H1 (cell line): ENCODE results near the gene NME7. TPM values are rescaled to one million over a fixed set of nuclear protein-coding genes. Genes with fewer than 3 reads are reported as not detected.

Source experiments
- CTCF ChIA-PET: fragments of 300-600 bp; sonication (Branson Sonifier 250); formaldehyde crosslinking; loops from one replicate; lab custom pipeline; 2021; ENCODE audit not compliant: partially characterized antibody; lab: Charles Lee
- POLR2A ChIA-PET: fragments of 300-600 bp; sonication (Branson Sonifier 250); formaldehyde crosslinking; loops from one replicate; lab custom pipeline; 2021; ENCODE audit warnings: inconsistent platforms; ENCODE audit not compliant: partially characterized antibody; lab: Charles Lee
- DNase-seq, 2 experiments: peaks; one replicate each; pipeline versions ENCODE4 v3.0.0 to v3.0.0-alpha.2; 2010 to 2022; ENCODE audit warnings: low spot score in 2 of 2, low read depth in 1 of 2, mixed read lengths in 1 of 2
- FAIRE-seq: peaks from 2 replicates; lab custom pipeline; 2011; peaks lifted over from hg19 to GRCh38; lab: Jason Lieb, UNC
- H2AFZ ChIP-seq: 2 replicates; pipeline ENCODE4 v1.8.1; 2012; ENCODE audit warnings: low read length, inconsistent platforms
- H2AK5ac ChIP-seq: 2 replicates; pipeline ENCODE4 v1.6.1; 2013; ENCODE audit warnings: low read depth, low read length
- H2BK120ac ChIP-seq: replicated peaks from 2 replicates; pipeline ENCODE3; 2013; ENCODE audit warnings: low read depth, low read length, inconsistent platforms
- H2BK12ac ChIP-seq: 2 replicates; pipeline ENCODE4 v1.6.1; 2013; ENCODE audit warnings: low read depth, low read length
- H2BK15ac ChIP-seq: 2 replicates; pipeline ENCODE4 v1.6.1; 2013; ENCODE audit warnings: low read length
- H2BK20ac ChIP-seq: 2 replicates; pipeline ENCODE4 v1.6.1; 2013; ENCODE audit warnings: low read length
- H2BK5ac ChIP-seq: 2 replicates; pipeline ENCODE4 v1.6.1; 2013; ENCODE audit warnings: low read depth, low read length
- H3K14ac ChIP-seq: 2 replicates; pipeline ENCODE4 v1.6.1; 2013; ENCODE audit warnings: inconsistent platforms; ENCODE audit not compliant: insufficient read length
- H3K18ac ChIP-seq: 2 replicates; pipeline ENCODE4 v1.6.1; 2013; ENCODE audit warnings: low read length; ENCODE audit errors: extremely low read depth
- H3K23ac ChIP-seq: 2 replicates; pipeline ENCODE4 v1.6.1; 2013; ENCODE audit warnings: inconsistent platforms; ENCODE audit not compliant: insufficient read length
- H3K23me2 ChIP-seq: 2 replicates; pipeline ENCODE4 v1.6.1; 2013; ENCODE audit warnings: low read depth, low read length
- H3K27ac ChIP-seq: 2 replicates; pipeline ENCODE4 v1.6.1; 2011; ENCODE audit warnings: low read depth, low read length, inconsistent platforms
- H3K27me3 ChIP-seq, 4 experiments: replicated peaks in 1 of 4; 1 replicate in 1 of 4; 2 replicates in 3 of 4; pipeline versions ENCODE4 v1.6.1 to v1.8.1; 2011 to 2013; ENCODE audit warnings: low read length in 3 of 4, mild to moderate bottlenecking in 3 of 4, inconsistent platforms in 2 of 4, mixed read lengths in 2 of 4, moderate library complexity in 1 of 4; ENCODE audit not compliant: control insufficient read depth in 3 of 4, insufficient read depth in 3 of 4; ENCODE audit errors: extremely low read depth in 1 of 4
- H3K36me3 ChIP-seq, 4 experiments: 2 replicates each; pipeline versions ENCODE4 v1.6.1 to v1.8.1; 2011 to 2013; ENCODE audit warnings: mild to moderate bottlenecking in 4 of 4, low read length in 3 of 4, moderate library complexity in 2 of 4, control low read depth in 1 of 4, inconsistent platforms in 1 of 4; ENCODE audit not compliant: insufficient read depth in 4 of 4, control insufficient read depth in 2 of 4
- H3K4ac ChIP-seq: replicated peaks from 2 replicates; pipeline ENCODE3; 2013; ENCODE audit warnings: low read length, low read depth, mixed read lengths, inconsistent platforms; ENCODE audit not compliant: insufficient read length
- H3K4me1 ChIP-seq, 4 experiments: replicated peaks in 1 of 4; 1 replicate in 1 of 4; 2 replicates in 3 of 4; pipeline versions ENCODE4 v1.6.1 to v1.8.1; 2011 to 2013; ENCODE audit warnings: low read length in 3 of 4, inconsistent platforms in 2 of 4, mixed read lengths in 1 of 4; ENCODE audit not compliant: insufficient read depth in 4 of 4, control insufficient read depth in 3 of 4
- H3K4me2 ChIP-seq, 2 experiments: 2 replicates each; pipeline versions ENCODE4 v1.6.1 to v1.8.1; 2011 to 2013; ENCODE audit warnings: low read depth in 2 of 2, low read length in 2 of 2, control low read depth in 1 of 2, inconsistent platforms in 1 of 2, mild to moderate bottlenecking in 1 of 2; ENCODE audit not compliant: insufficient read depth in 1 of 2
- H3K4me3 ChIP-seq, 4 experiments: fragments of 200-600, 300-600 bp in 1 of 4; sonication (generic), shearing (Covaris generic), sonication (Bioruptor Twin) in 1 of 4; 2 replicates each; pipeline versions ENCODE4 v1.5.1 to v1.8.1; 2011 to 2016; ENCODE audit warnings: low read length in 4 of 4, low read depth in 3 of 4, control low read depth in 2 of 4, inconsistent platforms in 2 of 4, mild to moderate bottlenecking in 2 of 4, mixed read lengths in 1 of 4, moderate library complexity in 1 of 4; ENCODE audit not compliant: insufficient read depth in 2 of 4; ENCODE audit errors: extremely low read depth in 1 of 4
- H3K56ac ChIP-seq: replicated peaks from 2 replicates; pipeline ENCODE3; 2013; ENCODE audit warnings: low read depth, mild to moderate bottlenecking, mixed read lengths, low read length, inconsistent platforms; ENCODE audit not compliant: insufficient read length
- H3K79me1 ChIP-seq: 2 replicates; pipeline ENCODE4 v1.6.1; 2013; ENCODE audit warnings: low read depth, low read length, control low read depth
- H3K79me2 ChIP-seq, 2 experiments: 2 replicates each; pipeline versions ENCODE4 v1.6.1 to v1.8.1; 2012 to 2013; ENCODE audit warnings: low read length in 2 of 2, mild to moderate bottlenecking in 2 of 2, inconsistent platforms in 1 of 2; ENCODE audit not compliant: insufficient read depth in 2 of 2, control insufficient read depth in 1 of 2
- H3K9ac ChIP-seq, 4 experiments: replicated peaks in 1 of 4; 1 replicate in 1 of 4; 2 replicates in 3 of 4; pipeline versions ENCODE4 v1.6.1 to v1.8.1; 2011 to 2013; ENCODE audit warnings: low read depth in 3 of 4, low read length in 3 of 4, control low read depth in 2 of 4, mild to moderate bottlenecking in 2 of 4, moderate library complexity in 2 of 4, inconsistent platforms in 1 of 4; ENCODE audit errors: extremely low read depth in 1 of 4
- H3K9me3 ChIP-seq, 2 experiments: 2 replicates each; pipeline versions ENCODE4 v1.6.1 to v1.8.1; 2012 to 2013; ENCODE audit warnings: mild to moderate bottlenecking in 2 of 2, moderate library complexity in 2 of 2, control low read depth in 1 of 2, inconsistent platforms in 1 of 2, low read depth in 1 of 2, low read length in 1 of 2, mixed read lengths in 1 of 2; ENCODE audit not compliant: insufficient read depth in 2 of 2
- H4K20me1 ChIP-seq, 2 experiments: replicated peaks in 1 of 2; 2 replicates each; pipeline versions ENCODE3 to v1.8.1; 2011 to 2013; ENCODE audit warnings: inconsistent platforms in 2 of 2, low read length in 2 of 2, mild to moderate bottlenecking in 1 of 2; ENCODE audit not compliant: insufficient read depth in 2 of 2, control insufficient read depth in 1 of 2
- H4K5ac ChIP-seq: 2 replicates; pipeline ENCODE4 v1.6.1; 2013; ENCODE audit warnings: low read length, low read depth, mixed read lengths, inconsistent platforms; ENCODE audit not compliant: insufficient read length
- H4K8ac ChIP-seq: 2 replicates; pipeline ENCODE4 v1.8.0; 2013; ENCODE audit warnings: mild to moderate bottlenecking, moderate library complexity, low read length, inconsistent platforms; ENCODE audit not compliant: insufficient read depth; ENCODE audit errors: extremely low read depth
- H4K91ac ChIP-seq: replicated peaks from 2 replicates; pipeline ENCODE3; 2013; ENCODE audit warnings: low read length, mixed read lengths, inconsistent platforms; ENCODE audit not compliant: insufficient read length
- CEBPB ChIP-seq: IDR thresholded peaks from 2 replicates; pipeline ENCODE4 v1.6.1; 2012; ENCODE audit warnings: low read depth, low read length
- KDM4A ChIP-seq: IDR thresholded peaks from one replicate; pipeline ENCODE4 v1.7.1; 2012; ENCODE audit warnings: low read depth, mild to moderate bottlenecking, moderate library complexity, low read length, inconsistent platforms; ENCODE audit not compliant: severe bottlenecking
- POLR2AphosphoS5 ChIP-seq: IDR thresholded peaks from 2 replicates; pipeline ENCODE4 v1.6.1; 2011; ENCODE audit warnings: low read depth, low read length
- RAD21 ChIP-seq, 2 experiments: IDR thresholded peaks in 1 of 2; conservative IDR thresholded peaks in 1 of 2; 2 replicates each; pipeline ENCODE4 v1.6.1; 2011; ENCODE audit warnings: low read depth in 2 of 2, low read length in 2 of 2, improper control_type of control experiment in 1 of 2, inconsistent platforms in 1 of 2, mild to moderate bottlenecking in 1 of 2, moderate library complexity in 1 of 2
- SAP30 ChIP-seq: fragments of 300-600 bp; sonication (generic); IDR thresholded peaks from 2 replicates; pipeline ENCODE4 v1.7.1; 2012; ENCODE audit warnings: low read length, moderate library complexity, mild to moderate bottlenecking, inconsistent platforms; ENCODE audit not compliant: insufficient read depth, insufficient replicate concordance
- SIX5 ChIP-seq: IDR thresholded peaks from 2 replicates; pipeline ENCODE4 v1.6.1; 2011; ENCODE audit warnings: mild to moderate bottlenecking, low read depth, low read length
- SUZ12 ChIP-seq: fragments of 200-600 bp; sonication (generic); IDR thresholded peaks from 2 replicates; pipeline ENCODE4 v1.6.1; 2012; ENCODE audit warnings: mild to moderate bottlenecking, inconsistent platforms, low read length, moderate library complexity, mixed read lengths
- TBP ChIP-seq: IDR thresholded peaks from 2 replicates; pipeline ENCODE4 v1.6.1; 2011; ENCODE audit warnings: low read depth, low read length, improper control_type of control experiment
- YY1 ChIP-seq: IDR thresholded peaks from 2 replicates; pipeline ENCODE4 v1.6.1; 2011; ENCODE audit warnings: low read depth, mild to moderate bottlenecking, low read length
- WGBS, 2 experiments: shearing (Covaris generic) in 1 of 2; methylation state at CpG; one replicate each; pipeline versions ENCODE4 v1.1.6 to v1.1.7; 2013 to 2015; ENCODE audit warnings: low lambda C conversion rate in 2 of 2, mixed read lengths in 2 of 2, inconsistent platforms in 1 of 2, low coverage in 1 of 2, missing lambda C conversion rate in 1 of 2; ENCODE audit not compliant: insufficient replicate concordance in 2 of 2, insufficient coverage in 1 of 2, insufficient read length in 1 of 2; ENCODE audit errors: extremely low coverage in 1 of 2, missing lambda C conversion rate in 1 of 2; 5-methylcytosine and 5-hydroxymethylcytosine counted together
- polyA plus RNA-seq, 7 experiments: library from polyadenylated mRNA; depleted of rRNA in 3 of 7; stranded (reverse) in 5 of 7; unstranded in 2 of 7; fragments of >200 nt in 5 of 7; fragments of 200-250 nt in 2 of 7; gene quantifications; 1 replicate in 5 of 7; 2 replicates in 1 of 7; 4 replicates in 1 of 7; pipeline versions ENCODE4 v1.2.1 to v1.2.3, GENCODE V29; 2011 to 2013; ENCODE audit warnings: missing spikeins in 2 of 7, mixed read lengths in 2 of 7
- total RNA-seq: library from RNA; stranded (reverse); fragmentation: NEBNext Ultra II Directional; extraction: Animal tissue kit (Norgen Biotek cat#: 25700); gene quantifications from 2 replicates; pipeline ENCODE4 v1.2.1, GENCODE V29; 2021
- TF ChIP-seq, protein P1 (sequence below): IDR thresholded peaks from 2 replicates; pipeline ENCODE4 v1.6.1; 2011; ENCODE audit warnings: low read length, improper control_type of control experiment

Gene NME7
- total and polyA plus RNA-seq, 2 of the 8 experiments (the other 6 are each of a cell fraction or from before 2014, with no cell fraction given) = 11.6 to 28.5 TPM

DNA sequence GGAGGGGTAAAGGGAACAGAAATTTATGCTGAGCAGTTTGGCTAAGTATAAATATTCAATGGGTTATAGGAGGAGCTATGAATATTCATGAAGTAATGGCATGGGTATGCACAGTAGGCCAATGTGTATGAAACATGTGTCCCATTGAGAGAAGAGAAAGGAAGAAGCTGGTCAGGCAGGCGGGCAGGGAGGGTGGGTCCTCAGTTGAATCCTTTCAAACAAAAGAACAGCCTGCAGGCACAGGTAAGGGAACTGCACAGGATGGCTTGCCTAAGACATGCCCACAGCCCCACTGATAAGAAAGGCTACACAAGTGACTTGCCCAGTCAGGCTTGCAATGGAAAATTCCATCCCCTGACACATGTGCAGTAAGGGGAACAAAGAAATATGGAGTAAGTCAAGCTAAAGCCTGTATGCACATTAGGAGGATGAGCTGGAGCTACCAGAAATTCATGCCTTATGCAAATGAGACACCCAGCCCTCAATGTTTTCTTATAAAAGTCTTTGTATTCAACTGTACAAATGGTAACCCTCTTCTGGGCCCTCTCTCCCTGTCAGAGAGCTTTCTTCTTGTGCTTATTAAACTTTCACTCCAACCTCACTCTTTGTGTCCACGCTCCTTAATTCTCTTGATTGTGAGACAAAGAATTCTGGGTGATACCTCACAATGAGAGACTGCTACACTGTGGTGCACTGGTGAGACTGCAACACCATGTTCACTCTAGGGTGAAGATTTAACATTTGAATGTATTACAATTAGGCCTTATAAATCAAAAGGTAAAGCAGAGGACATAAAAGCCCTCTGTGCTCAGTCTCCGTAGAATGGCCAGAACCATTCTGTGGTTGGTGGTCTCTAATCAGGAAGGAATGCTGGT lies 164.6 kb downstream of the NME7 start:
- CTCF ChIA-PET = interaction anchor here (1.1 kb wide), 1 partner anchor 34 kb away, joined by 3 read pairs; no protein-coding TSS in a partner anchor
- H3K4ac ChIP-seq = no peak overlapping the region
- H4K8ac ChIP-seq = no peak overlapping the region
- no peak overlapping the region for H4K5ac ChIP-seq
- no peak overlapping the region for H3K56ac ChIP-seq
- 94% methylated on average over 3 of the region's 3 CpGs; no CpG with 5 or more reads in 1 of the 2 experiments for WGBS, 2 experiments
- no peak overlapping the region for H2AK5ac ChIP-seq
- no peak overlapping the region for H3K18ac ChIP-seq
- no peaks in the 10 kb centered on the region for H3K36me3 ChIP-seq
- no peak overlapping the region for H3K23ac ChIP-seq
- H3K14ac ChIP-seq = no peak overlapping the region
- no peaks in the 10 kb centered on the region for H3K9me3 ChIP-seq
- no peaks in the 10 kb centered on the region for H3K27me3 ChIP-seq
- H3K4me1 ChIP-seq = no peaks in the 10 kb centered on the region
- no peak overlapping the region for H4K91ac ChIP-seq
- no peaks in the 10 kb centered on the region for H3K79me1 ChIP-seq
- no peaks in the 10 kb centered on the region for H3K79me2 ChIP-seq
- H2BK12ac ChIP-seq = no peak overlapping the region
- H3K4me2 ChIP-seq = no peak overlapping the region
- no peak overlapping the region for H2BK120ac ChIP-seq
- no peak overlapping the region for H2BK15ac ChIP-seq
- no peak overlapping the region for H2BK5ac ChIP-seq
- no peak for FAIRE-seq
- H3K27ac ChIP-seq = no peak overlapping the region
- H3K4me3 ChIP-seq = no peak overlapping the region
- H3K23me2 ChIP-seq = no peaks in the 10 kb centered on the region
- H2AFZ ChIP-seq = no peak overlapping the region; the same call in 1 of the 2 replicates
- POLR2A ChIA-PET = no interaction called here
- H4K20me1 ChIP-seq = no peaks in the 10 kb centered on the region
- H2BK20ac ChIP-seq = no peak overlapping the region
- no peak for DNase-seq
- H3K9ac ChIP-seq = no peak overlapping the region
- TF ChIP-seq RAD21 (IDR thresholded peaks at IDR 0.05 in 1 of 2, conservative IDR thresholded peaks at IDR 0.05 in 1 of 2; ENCODE audit: low read depth in 2 of 2, low read length in 2 of 2) = no peak
- no peak for TF ChIP-seq SAP30
- no peak for TF ChIP-seq TBP
- no peak for TF ChIP-seq KDM4A
- TF ChIP-seq CEBPB = no peak
- TF ChIP-seq, protein P1, sequence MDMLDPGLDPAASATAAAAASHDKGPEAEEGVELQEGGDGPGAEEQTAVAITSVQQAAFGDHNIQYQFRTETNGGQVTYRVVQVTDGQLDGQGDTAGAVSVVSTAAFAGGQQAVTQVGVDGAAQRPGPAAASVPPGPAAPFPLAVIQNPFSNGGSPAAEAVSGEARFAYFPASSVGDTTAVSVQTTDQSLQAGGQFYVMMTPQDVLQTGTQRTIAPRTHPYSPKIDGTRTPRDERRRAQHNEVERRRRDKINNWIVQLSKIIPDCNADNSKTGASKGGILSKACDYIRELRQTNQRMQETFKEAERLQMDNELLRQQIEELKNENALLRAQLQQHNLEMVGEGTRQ = no peak
- TF ChIP-seq SUZ12 = no peak
- no peak for TF ChIP-seq YY1
- TF ChIP-seq POLR2AphosphoS5 = no peak
- no peak for TF ChIP-seq SIX5
